Testis (tissue), 2 donors: ENCODE measurements around the gene CLNK.

ENCODE experiments used
- POLR2A ChIP-seq: fragments of 450-650 bp; IDR thresholded peaks from one replicate; pipeline ENCODE4 v1.6.1; 2017; ENCODE audit warnings: antibody characterized with exemption, mild to moderate bottlenecking, moderate library complexity
- TF ChIP-seq, protein P1 (sequence below), 3 experiments: fragments of 450-650 bp in 2 of 3; fragments of 200-600 bp in 1 of 3; sonication (generic) in 1 of 3; IDR thresholded peaks; one replicate each; pipeline ENCODE4 v1.5.1; 2016 to 2019; ENCODE audit warnings: antibody characterized with exemption in 3 of 3, mild to moderate bottlenecking in 2 of 3, moderate library complexity in 1 of 3

DNA sequence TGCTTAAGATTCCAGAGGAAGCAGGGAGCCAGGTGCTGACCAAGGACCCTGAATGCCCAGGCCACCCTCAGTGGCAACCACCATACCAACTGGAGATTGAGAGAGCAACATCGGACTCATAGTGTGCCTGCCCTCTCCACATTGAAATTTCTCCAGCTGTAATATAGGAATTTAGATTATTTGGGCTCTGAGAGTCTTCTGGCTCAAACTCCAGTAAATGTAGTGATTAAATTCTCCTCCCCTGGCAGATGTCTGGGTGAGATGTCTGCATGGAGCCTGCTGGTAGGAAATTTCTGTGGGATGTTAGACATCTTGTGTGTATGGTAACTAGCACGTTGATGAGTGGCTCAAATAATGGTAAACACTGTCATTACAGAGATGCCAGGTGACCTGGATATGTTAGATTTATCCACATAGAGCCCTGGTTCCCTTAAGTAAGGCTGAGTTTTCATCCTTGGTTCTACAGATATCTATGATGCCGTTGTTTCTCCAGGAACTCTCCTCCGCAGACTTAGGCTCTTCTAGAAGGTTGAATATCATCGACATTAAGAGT, 70.6 kb downstream of the CLNK start:
- TF ChIP-seq, protein P1, sequence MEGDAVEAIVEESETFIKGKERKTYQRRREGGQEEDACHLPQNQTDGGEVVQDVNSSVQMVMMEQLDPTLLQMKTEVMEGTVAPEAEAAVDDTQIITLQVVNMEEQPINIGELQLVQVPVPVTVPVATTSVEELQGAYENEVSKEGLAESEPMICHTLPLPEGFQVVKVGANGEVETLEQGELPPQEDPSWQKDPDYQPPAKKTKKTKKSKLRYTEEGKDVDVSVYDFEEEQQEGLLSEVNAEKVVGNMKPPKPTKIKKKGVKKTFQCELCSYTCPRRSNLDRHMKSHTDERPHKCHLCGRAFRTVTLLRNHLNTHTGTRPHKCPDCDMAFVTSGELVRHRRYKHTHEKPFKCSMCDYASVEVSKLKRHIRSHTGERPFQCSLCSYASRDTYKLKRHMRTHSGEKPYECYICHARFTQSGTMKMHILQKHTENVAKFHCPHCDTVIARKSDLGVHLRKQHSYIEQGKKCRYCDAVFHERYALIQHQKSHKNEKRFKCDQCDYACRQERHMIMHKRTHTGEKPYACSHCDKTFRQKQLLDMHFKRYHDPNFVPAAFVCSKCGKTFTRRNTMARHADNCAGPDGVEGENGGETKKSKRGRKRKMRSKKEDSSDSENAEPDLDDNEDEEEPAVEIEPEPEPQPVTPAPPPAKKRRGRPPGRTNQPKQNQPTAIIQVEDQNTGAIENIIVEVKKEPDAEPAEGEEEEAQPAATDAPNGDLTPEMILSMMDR (IDR thresholded peaks at IDR 0.05) = no peak
- TF ChIP-seq POLR2A = no peak
